Liver (tissue), 3 donors: ENCODE data around the gene SNX17.

Experiments used
- EGR1 ChIP-seq, 2 donors: IDR thresholded peaks; 2 replicates each; pipeline ENCODE4 v1.6.1; 2016 to 2018; ENCODE audit warnings: antibody characterized with exemption in 2 of 2, low read depth in 2 of 2
- FOXA1 ChIP-seq: IDR thresholded peaks from 2 replicates; pipeline ENCODE4 v1.6.1; 2016; ENCODE audit warnings: antibody characterized with exemption
- FOXA2 ChIP-seq: IDR thresholded peaks from 2 replicates; pipeline ENCODE4 v1.6.1; 2016; ENCODE audit warnings: antibody characterized with exemption
- GABPA ChIP-seq, 2 donors: IDR thresholded peaks in 1 of 2; conservative IDR thresholded peaks in 1 of 2; 2 replicates each; pipeline ENCODE4 v1.6.1; 2016; ENCODE audit warnings: antibody characterized with exemption in 2 of 2, mild to moderate bottlenecking in 1 of 2, moderate library complexity in 1 of 2
- JUND ChIP-seq, 2 donors: IDR thresholded peaks; 2 replicates each; pipeline ENCODE4 v1.6.1; 2016; ENCODE audit warnings: antibody characterized with exemption in 2 of 2
- SP1 ChIP-seq: IDR thresholded peaks from 2 replicates; pipeline ENCODE4 v1.6.1; 2018; ENCODE audit warnings: antibody characterized with exemption, mild to moderate bottlenecking
- TF ChIP-seq, protein P1 (sequence below): IDR thresholded peaks from 2 replicates; pipeline ENCODE4 v1.6.1; 2016; ENCODE audit warnings: antibody characterized with exemption, mild to moderate bottlenecking
- TF ChIP-seq, protein P2 (sequence below): fragments of 150-350 bp; IDR thresholded peaks from 2 replicates; pipeline ENCODE4 v1.5.1; 2017; ENCODE audit warnings: improper control_type of control experiment, low read depth, low read length; ENCODE audit not compliant: missing input control
- TF ChIP-seq, protein P3 (sequence below): IDR thresholded peaks from 2 replicates; pipeline ENCODE4 v1.6.1; 2016; ENCODE audit warnings: antibody characterized with exemption
- donor health status: healthy.
- donor health status: healthy.

DNA sequence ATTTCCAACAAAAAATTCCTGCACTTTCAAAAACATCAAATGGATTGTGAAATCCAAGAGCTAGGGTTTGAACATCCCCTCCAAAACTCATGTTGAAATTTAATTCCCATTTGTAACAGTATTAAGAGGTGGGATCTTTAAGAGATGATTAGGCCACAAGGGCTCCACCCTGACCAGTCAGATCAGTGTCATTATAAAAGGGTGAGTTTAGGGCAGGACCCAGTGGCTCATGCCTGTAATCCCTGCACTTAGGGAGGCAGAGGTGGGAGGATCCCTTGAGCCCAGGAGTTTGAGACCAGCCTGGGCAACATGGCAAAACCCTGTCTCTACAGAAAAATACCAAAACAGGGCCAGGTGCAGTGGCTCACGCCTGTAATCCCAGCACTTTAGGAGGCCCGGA, 22.8 kb upstream of the SNX17 start:
- TF ChIP-seq, protein P1, sequence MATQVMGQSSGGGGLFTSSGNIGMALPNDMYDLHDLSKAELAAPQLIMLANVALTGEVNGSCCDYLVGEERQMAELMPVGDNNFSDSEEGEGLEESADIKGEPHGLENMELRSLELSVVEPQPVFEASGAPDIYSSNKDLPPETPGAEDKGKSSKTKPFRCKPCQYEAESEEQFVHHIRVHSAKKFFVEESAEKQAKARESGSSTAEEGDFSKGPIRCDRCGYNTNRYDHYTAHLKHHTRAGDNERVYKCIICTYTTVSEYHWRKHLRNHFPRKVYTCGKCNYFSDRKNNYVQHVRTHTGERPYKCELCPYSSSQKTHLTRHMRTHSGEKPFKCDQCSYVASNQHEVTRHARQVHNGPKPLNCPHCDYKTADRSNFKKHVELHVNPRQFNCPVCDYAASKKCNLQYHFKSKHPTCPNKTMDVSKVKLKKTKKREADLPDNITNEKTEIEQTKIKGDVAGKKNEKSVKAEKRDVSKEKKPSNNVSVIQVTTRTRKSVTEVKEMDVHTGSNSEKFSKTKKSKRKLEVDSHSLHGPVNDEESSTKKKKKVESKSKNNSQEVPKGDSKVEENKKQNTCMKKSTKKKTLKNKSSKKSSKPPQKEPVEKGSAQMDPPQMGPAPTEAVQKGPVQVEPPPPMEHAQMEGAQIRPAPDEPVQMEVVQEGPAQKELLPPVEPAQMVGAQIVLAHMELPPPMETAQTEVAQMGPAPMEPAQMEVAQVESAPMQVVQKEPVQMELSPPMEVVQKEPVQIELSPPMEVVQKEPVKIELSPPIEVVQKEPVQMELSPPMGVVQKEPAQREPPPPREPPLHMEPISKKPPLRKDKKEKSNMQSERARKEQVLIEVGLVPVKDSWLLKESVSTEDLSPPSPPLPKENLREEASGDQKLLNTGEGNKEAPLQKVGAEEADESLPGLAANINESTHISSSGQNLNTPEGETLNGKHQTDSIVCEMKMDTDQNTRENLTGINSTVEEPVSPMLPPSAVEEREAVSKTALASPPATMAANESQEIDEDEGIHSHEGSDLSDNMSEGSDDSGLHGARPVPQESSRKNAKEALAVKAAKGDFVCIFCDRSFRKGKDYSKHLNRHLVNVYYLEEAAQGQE: no peak
- TF ChIP-seq FOXA1 (no peak), GABPA (IDR thresholded peaks at IDR 0.05 in 1 of 2, conservative IDR thresholded peaks at IDR 0.05 in 1 of 2) (no peak), JUND (IDR thresholded peaks at IDR 0.05) (no peak), EGR1 (IDR thresholded peaks at IDR 0.05; ENCODE audit: low read depth in 2 of 2) (no peak), SP1 (no peak), FOXA2 (no peak)
- TF ChIP-seq, protein P2, sequence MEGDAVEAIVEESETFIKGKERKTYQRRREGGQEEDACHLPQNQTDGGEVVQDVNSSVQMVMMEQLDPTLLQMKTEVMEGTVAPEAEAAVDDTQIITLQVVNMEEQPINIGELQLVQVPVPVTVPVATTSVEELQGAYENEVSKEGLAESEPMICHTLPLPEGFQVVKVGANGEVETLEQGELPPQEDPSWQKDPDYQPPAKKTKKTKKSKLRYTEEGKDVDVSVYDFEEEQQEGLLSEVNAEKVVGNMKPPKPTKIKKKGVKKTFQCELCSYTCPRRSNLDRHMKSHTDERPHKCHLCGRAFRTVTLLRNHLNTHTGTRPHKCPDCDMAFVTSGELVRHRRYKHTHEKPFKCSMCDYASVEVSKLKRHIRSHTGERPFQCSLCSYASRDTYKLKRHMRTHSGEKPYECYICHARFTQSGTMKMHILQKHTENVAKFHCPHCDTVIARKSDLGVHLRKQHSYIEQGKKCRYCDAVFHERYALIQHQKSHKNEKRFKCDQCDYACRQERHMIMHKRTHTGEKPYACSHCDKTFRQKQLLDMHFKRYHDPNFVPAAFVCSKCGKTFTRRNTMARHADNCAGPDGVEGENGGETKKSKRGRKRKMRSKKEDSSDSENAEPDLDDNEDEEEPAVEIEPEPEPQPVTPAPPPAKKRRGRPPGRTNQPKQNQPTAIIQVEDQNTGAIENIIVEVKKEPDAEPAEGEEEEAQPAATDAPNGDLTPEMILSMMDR: no peak
- TF ChIP-seq, protein P3, sequence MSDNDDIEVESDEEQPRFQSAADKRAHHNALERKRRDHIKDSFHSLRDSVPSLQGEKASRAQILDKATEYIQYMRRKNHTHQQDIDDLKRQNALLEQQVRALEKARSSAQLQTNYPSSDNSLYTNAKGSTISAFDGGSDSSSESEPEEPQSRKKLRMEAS: no peak
